HepG2 (cell line): ENCODE measurements around the gene GRK4. TPM values are rescaled to one million over a fixed set of nuclear protein-coding genes. Genes with fewer than 3 reads are reported as not detected.

Experiments
- ATAC-seq: fragments of 200-7000 bp; cut with Tn5 transposase; 3 replicates; pipeline ENCODE4 v1.9.1; 2020; ENCODE audit warnings: mild to moderate bottlenecking, moderate library complexity
- BruUV-seq: library from RNA; stranded (reverse); fragments of 400-500 nt; replicated peaks from 2 replicates; lab custom pipeline; 2021; lab: Mats Ljungman, UMichigan
- CTCF ChIA-PET: fragments of 300-600 bp; formaldehyde crosslinking; extraction: SDS; loops from one replicate; lab custom pipeline; 2021; ENCODE audit warnings: low total read pairs, inconsistent platforms, low intra/inter-chr PET ratio; lab: Yijun Ruan, JAX
- POLR2A ChIA-PET: fragments of 350-600 bp; sonication (Branson Sonifier 250); formaldehyde crosslinking; loops from one replicate; lab custom pipeline; 2020; ENCODE audit warnings: antibody characterized with exemption, inconsistent platforms; lab: Yijun Ruan, JAX
- DNase-seq: peaks from one replicate; pipeline ENCODE4 v3.0.0-alpha.2; 2015; ENCODE audit warnings: low spot score
- FAIRE-seq: peaks from 3 replicates; lab custom pipeline; 2011; peaks lifted over from hg19 to GRCh38; lab: Jason Lieb, UNC
- H2AFZ ChIP-seq: one replicate; pipeline ENCODE4 v1.6.1; 2011; ENCODE audit warnings: low read length, inconsistent platforms
- H3K27ac ChIP-seq: fragments of 300-600 bp; 3 replicates; pipeline ENCODE4 v1.8.0; 2011; ENCODE audit warnings: mixed run types, mild to moderate bottlenecking, mixed read lengths, low read length, inconsistent platforms; ENCODE audit not compliant: insufficient read depth; ENCODE audit errors: extremely low read length
- H3K27me3 ChIP-seq, 2 experiments: fragments of 200-600 bp in 1 of 2; 2 replicates in 1 of 2; 3 replicates in 1 of 2; pipeline versions ENCODE4 v1.6.0 to v1.8.0; 2011; ENCODE audit warnings: low read length in 2 of 2, mild to moderate bottlenecking in 2 of 2, moderate library complexity in 2 of 2, inconsistent platforms in 1 of 2; ENCODE audit not compliant: insufficient read depth in 2 of 2, control insufficient read depth in 1 of 2
- H3K36me3 ChIP-seq, 2 experiments: fragments of 200-600 bp in 1 of 2; replicated peaks in 1 of 2; 2 replicates in 1 of 2; 3 replicates in 1 of 2; pipeline versions ENCODE4 v1.5.1 to v1.8.0; 2011; ENCODE audit warnings: low read length in 2 of 2, inconsistent platforms in 1 of 2; ENCODE audit not compliant: insufficient read depth in 2 of 2, control insufficient read depth in 1 of 2
- H3K4me1 ChIP-seq: 2 replicates; pipeline ENCODE4 v1.5.1; 2012; ENCODE audit warnings: low read length, inconsistent platforms; ENCODE audit not compliant: insufficient read depth
- H3K4me2 ChIP-seq: 2 replicates; pipeline ENCODE4 v1.6.0; 2011; ENCODE audit warnings: low read depth, low read length, inconsistent platforms
- H3K4me3 ChIP-seq, 3 experiments: fragments of 200-600 bp in 1 of 3; sonication (generic), shearing (Covaris generic) in 1 of 3; replicated peaks in 1 of 3; 2 replicates each; pipeline ENCODE4 v1.5.1; 2011 to 2016; ENCODE audit warnings: low read length in 3 of 3, inconsistent platforms in 2 of 3, low read depth in 2 of 3, mild to moderate bottlenecking in 2 of 3, control low read depth in 1 of 3, mixed read lengths in 1 of 3; ENCODE audit not compliant: insufficient read depth in 1 of 3
- H3K79me2 ChIP-seq: one replicate; pipeline ENCODE4 v1.6.1; 2011; ENCODE audit warnings: low read length, inconsistent platforms; ENCODE audit not compliant: insufficient read depth
- H3K9ac ChIP-seq: 2 replicates; pipeline ENCODE4 v1.6.0; 2011; ENCODE audit warnings: mild to moderate bottlenecking, low read depth, low read length, inconsistent platforms; ENCODE audit not compliant: insufficient read depth
- H3K9me3 ChIP-seq: 2 replicates; pipeline ENCODE4 v1.5.1; 2012; ENCODE audit warnings: mild to moderate bottlenecking, low read length
- H4K20me1 ChIP-seq: 2 replicates; pipeline ENCODE4 v1.6.0; 2011; ENCODE audit warnings: inconsistent platforms, mild to moderate bottlenecking, low read length, moderate library complexity; ENCODE audit not compliant: insufficient read depth
- CENPX ChIP-seq: sonication (generic); formaldehyde crosslinking; IDR thresholded peaks from 2 replicates; pipeline ENCODE4 v1.9.0; 2021; ENCODE audit warnings: mild to moderate bottlenecking, missing genetic modification reagents, moderate library complexity
- ELF3 ChIP-seq: IDR thresholded peaks from 2 replicates; pipeline ENCODE4 v1.6.1; 2016; ENCODE audit warnings: missing genetic modification reagents, missing compliant biosample characterization
- HCFC1 ChIP-seq: fragments of 150-350 bp; IDR thresholded peaks from 2 replicates; pipeline ENCODE4 v1.6.1; 2014; ENCODE audit warnings: low read depth, low read length
- HNRNPH1 ChIP-seq: fragments of 200-400 bp; formaldehyde crosslinking; optimal IDR thresholded peaks from 2 replicates; pipeline ENCODE3; 2017; ENCODE audit warnings: mild to moderate bottlenecking, low read depth, low read length
- RFXAP ChIP-seq: sonication (generic); formaldehyde crosslinking; IDR thresholded peaks from 2 replicates; pipeline ENCODE4 v1.4.0; 2020; ENCODE audit warnings: missing genetic modification reagents, borderline replicate concordance
- SAFB2 ChIP-seq: sonication (generic); formaldehyde crosslinking; IDR thresholded peaks from 2 replicates; pipeline ENCODE4 v1.5.1; 2020; ENCODE audit warnings: missing genetic modification reagents, low read depth, mild to moderate bottlenecking, borderline replicate concordance
- SMC3 ChIP-seq: IDR thresholded peaks from 2 replicates; pipeline ENCODE4 v1.6.1; 2011; ENCODE audit warnings: low read length, improper control_type of control experiment
- SNAPC2 ChIP-seq: sonication (generic); formaldehyde crosslinking; IDR thresholded peaks from 2 replicates; pipeline ENCODE4 v1.8.1; 2022; ENCODE audit warnings: mild to moderate bottlenecking, missing genetic modification reagents
- SRSF1 ChIP-seq: fragments of 200-400 bp; formaldehyde crosslinking; optimal IDR thresholded peaks from 2 replicates; pipeline ENCODE3; 2017; ENCODE audit warnings: mild to moderate bottlenecking, low read depth, low read length, moderate library complexity
- TGIF2 ChIP-seq: IDR thresholded peaks from 2 replicates; pipeline ENCODE4 v1.6.1; 2016; ENCODE audit warnings: control low read depth, missing compliant biosample characterization
- ZEB1 ChIP-seq: IDR thresholded peaks from 2 replicates; pipeline ENCODE4 v1.6.1; 2012; ENCODE audit warnings: mild to moderate bottlenecking, low read depth, inconsistent platforms; ENCODE audit not compliant: insufficient replicate concordance
- ZKSCAN1 ChIP-seq: fragments of 150-350 bp; IDR thresholded peaks from 2 replicates; pipeline ENCODE4 v1.6.1; 2014; ENCODE audit warnings: low read length
- ZNF224 ChIP-seq: sonication (generic); formaldehyde crosslinking; IDR thresholded peaks from 2 replicates; pipeline ENCODE4 v1.5.0; 2020; ENCODE audit warnings: mild to moderate bottlenecking, missing genetic modification reagents
- ZNF570 ChIP-seq: sonication (generic); formaldehyde crosslinking; IDR thresholded peaks from 2 replicates; pipeline ENCODE4 v1.4.0; 2020; ENCODE audit warnings: mild to moderate bottlenecking, missing genetic modification reagents, borderline replicate concordance
- ZNF7 ChIP-seq: IDR thresholded peaks from 2 replicates; pipeline ENCODE4 v1.6.1; 2016; ENCODE audit warnings: missing biosample characterization, missing genetic modification reagents
- ZNF790 ChIP-seq: sonication (generic); formaldehyde crosslinking; IDR thresholded peaks from 2 replicates; pipeline ENCODE4 v1.8.0; 2022; ENCODE audit warnings: missing genetic modification reagents, mild to moderate bottlenecking, borderline replicate concordance
- ZNF792 ChIP-seq: IDR thresholded peaks from 2 replicates; pipeline ENCODE4 v1.6.1; 2016
- WGBS: methylation state at CpG from one replicate; pipeline ENCODE4 v1.1.6; 2017; ENCODE audit warnings: low lambda C conversion rate; 5-methylcytosine and 5-hydroxymethylcytosine counted together
- in situ Hi-C: cut with HindIII; loops from 2 replicates; pipeline ENCODE4 v1.10.0; 2017; ENCODE audit warnings: low pct_unique_long_range_greater_than_20kb; ENCODE audit not compliant: extremely low pct_ligation_motif_present
- intact Hi-C: fragments of 100-400 bp; cut with micrococcal nuclease; formaldehyde crosslinking; loops from one replicate; pipeline ENCODE4 v1.10.0; 2022; ENCODE audit not compliant: unreplicated experiment
- polyA plus RNA-seq, 8 experiments: library from polyadenylated mRNA; depleted of rRNA in 3 of 8; stranded (reverse) in 7 of 8; unstranded in 1 of 8; fragments of >200 nt; fragmentation: Illumina TruSeq in 4 of 8; extraction: Trizol in 4 of 8; gene quantifications; 2 replicates each; pipeline versions ENCODE4 v1.2.1 to v1.2.3, GENCODE V29; 2011 to 2016; ENCODE audit warnings: low read depth in 4 of 8, missing spikeins in 1 of 8, mixed read lengths in 1 of 8; ENCODE audit not compliant: insufficient read depth in 1 of 8
- total RNA-seq, 5 experiments: library from RNA; depleted of rRNA; stranded (reverse); fragments of >200 nt; fragmentation: Illumina TruSeq; extraction: Trizol; gene quantifications; 2 replicates each; pipeline ENCODE4 v1.2.3, GENCODE V29; 2016; ENCODE audit warnings: low read depth in 1 of 5
- TF ChIP-seq, protein P1 (sequence below): sonication (generic); formaldehyde crosslinking; IDR thresholded peaks from 2 replicates; pipeline ENCODE4 v1.4.0; 2020; ENCODE audit warnings: missing genetic modification reagents, mild to moderate bottlenecking, borderline replicate concordance
- TF ChIP-seq, protein P2 (sequence below): sonication (generic); formaldehyde crosslinking; IDR thresholded peaks from one replicate; pipeline ENCODE4 v1.5.1; 2020; ENCODE audit warnings: mild to moderate bottlenecking, missing genetic modification reagents; ENCODE audit errors: not compliant biosample characterization

Gene GRK4
- total and polyA plus RNA-seq, 2 of the 13 experiments (the other 11 are each of a cell fraction or from before 2014, with no cell fraction given) = 1.8 to 2.0 TPM

DNA sequence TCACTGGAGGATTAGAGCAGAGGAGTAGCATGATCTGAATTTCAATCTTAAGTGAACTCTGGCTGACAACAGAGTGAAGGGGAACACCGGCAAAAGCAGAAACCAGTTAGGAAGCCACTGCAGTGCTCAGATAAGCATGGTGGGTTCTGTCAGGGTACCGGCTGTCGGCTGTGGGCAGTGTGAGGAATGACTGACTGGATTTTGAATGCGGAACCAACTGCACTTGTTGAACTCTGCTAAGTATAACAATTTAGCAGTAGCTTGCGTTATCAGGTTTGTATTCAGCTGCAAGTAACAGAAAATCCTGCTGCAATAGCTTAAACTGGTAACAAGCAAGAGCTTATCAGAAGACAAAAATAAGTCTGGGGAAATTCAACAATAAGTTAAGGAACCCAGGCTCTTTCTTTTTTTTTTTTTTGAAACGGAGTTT is 116.3 kb downstream of the GRK4 start:
- ChIA-PET CTCF (no interaction called here), POLR2A (no interaction called here)
- Histone ChIP-seq H3K4me2 (no peak overlapping the region), H2AFZ (no peak overlapping the region), H3K9me3 (no peaks in the 10 kb centered on the region), H3K27ac (no peak overlapping the region), H3K4me3 (no peak overlapping the region), H3K27me3 (no peaks in the 10 kb centered on the region; a peak in 1 of 5 replicates), H3K36me3 (peaks cover 2 to 3% of the 10 kb centered on the region in 2 experiments; a peak in 2 of 5 replicates), H3K4me1 (peaks cover 33% of the 10 kb centered on the region), H4K20me1 (peaks cover 14% of the 10 kb centered on the region), H3K79me2 (peaks cover 83% of the 10 kb centered on the region), H3K9ac (no peak overlapping the region)
- DNase-seq (no peak), FAIRE-seq (no peak), ATAC-seq (no peak)
- intact Hi-C loops = loop anchor here (1.0 kb wide), 1 partner anchor 27 kb away; no protein-coding TSS in a partner anchor
- BruUV-seq = no TSS peak
- in situ Hi-C loops = no loop called here
- no peak for TF ChIP-seq ELF3 (CRISPR knock-in tag)
- TF ChIP-seq ZKSCAN1 = no peak
- TF ChIP-seq RFXAP (CRISPR knock-in tag) = no peak
- TF ChIP-seq CENPX (CRISPR knock-in tag) = no peak
- no peak for TF ChIP-seq ZNF224 (CRISPR knock-in tag)
- no peak for TF ChIP-seq ZEB1
- TF ChIP-seq, protein P1, sequence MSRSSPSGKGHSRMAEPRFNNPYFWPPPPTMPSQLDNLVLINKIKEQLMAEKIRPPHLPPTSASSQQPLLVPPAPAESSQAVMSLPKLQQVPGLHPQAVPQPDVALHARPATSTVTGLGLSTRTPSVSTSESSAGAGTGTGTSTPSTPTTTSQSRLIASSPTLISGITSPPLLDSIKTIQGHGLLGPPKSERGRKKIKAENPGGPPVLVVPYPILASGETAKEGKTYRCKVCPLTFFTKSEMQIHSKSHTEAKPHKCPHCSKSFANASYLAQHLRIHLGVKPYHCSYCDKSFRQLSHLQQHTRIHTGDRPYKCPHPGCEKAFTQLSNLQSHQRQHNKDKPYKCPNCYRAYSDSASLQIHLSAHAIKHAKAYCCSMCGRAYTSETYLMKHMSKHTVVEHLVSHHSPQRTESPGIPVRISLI (CRISPR knock-in tag) = no peak
- no peak for TF ChIP-seq ZNF792
- TF ChIP-seq HCFC1 = no peak
- no peak for TF ChIP-seq SMC3
- no peak for TF ChIP-seq TGIF2 (CRISPR knock-in tag)
- TF ChIP-seq SAFB2 = no peak
- no peak for TF ChIP-seq ZNF790 (CRISPR knock-in tag)
- no peak for TF ChIP-seq HNRNPH1
- no peak for TF ChIP-seq ZNF570
- no peak for TF ChIP-seq SRSF1
- TF ChIP-seq, protein P2, sequence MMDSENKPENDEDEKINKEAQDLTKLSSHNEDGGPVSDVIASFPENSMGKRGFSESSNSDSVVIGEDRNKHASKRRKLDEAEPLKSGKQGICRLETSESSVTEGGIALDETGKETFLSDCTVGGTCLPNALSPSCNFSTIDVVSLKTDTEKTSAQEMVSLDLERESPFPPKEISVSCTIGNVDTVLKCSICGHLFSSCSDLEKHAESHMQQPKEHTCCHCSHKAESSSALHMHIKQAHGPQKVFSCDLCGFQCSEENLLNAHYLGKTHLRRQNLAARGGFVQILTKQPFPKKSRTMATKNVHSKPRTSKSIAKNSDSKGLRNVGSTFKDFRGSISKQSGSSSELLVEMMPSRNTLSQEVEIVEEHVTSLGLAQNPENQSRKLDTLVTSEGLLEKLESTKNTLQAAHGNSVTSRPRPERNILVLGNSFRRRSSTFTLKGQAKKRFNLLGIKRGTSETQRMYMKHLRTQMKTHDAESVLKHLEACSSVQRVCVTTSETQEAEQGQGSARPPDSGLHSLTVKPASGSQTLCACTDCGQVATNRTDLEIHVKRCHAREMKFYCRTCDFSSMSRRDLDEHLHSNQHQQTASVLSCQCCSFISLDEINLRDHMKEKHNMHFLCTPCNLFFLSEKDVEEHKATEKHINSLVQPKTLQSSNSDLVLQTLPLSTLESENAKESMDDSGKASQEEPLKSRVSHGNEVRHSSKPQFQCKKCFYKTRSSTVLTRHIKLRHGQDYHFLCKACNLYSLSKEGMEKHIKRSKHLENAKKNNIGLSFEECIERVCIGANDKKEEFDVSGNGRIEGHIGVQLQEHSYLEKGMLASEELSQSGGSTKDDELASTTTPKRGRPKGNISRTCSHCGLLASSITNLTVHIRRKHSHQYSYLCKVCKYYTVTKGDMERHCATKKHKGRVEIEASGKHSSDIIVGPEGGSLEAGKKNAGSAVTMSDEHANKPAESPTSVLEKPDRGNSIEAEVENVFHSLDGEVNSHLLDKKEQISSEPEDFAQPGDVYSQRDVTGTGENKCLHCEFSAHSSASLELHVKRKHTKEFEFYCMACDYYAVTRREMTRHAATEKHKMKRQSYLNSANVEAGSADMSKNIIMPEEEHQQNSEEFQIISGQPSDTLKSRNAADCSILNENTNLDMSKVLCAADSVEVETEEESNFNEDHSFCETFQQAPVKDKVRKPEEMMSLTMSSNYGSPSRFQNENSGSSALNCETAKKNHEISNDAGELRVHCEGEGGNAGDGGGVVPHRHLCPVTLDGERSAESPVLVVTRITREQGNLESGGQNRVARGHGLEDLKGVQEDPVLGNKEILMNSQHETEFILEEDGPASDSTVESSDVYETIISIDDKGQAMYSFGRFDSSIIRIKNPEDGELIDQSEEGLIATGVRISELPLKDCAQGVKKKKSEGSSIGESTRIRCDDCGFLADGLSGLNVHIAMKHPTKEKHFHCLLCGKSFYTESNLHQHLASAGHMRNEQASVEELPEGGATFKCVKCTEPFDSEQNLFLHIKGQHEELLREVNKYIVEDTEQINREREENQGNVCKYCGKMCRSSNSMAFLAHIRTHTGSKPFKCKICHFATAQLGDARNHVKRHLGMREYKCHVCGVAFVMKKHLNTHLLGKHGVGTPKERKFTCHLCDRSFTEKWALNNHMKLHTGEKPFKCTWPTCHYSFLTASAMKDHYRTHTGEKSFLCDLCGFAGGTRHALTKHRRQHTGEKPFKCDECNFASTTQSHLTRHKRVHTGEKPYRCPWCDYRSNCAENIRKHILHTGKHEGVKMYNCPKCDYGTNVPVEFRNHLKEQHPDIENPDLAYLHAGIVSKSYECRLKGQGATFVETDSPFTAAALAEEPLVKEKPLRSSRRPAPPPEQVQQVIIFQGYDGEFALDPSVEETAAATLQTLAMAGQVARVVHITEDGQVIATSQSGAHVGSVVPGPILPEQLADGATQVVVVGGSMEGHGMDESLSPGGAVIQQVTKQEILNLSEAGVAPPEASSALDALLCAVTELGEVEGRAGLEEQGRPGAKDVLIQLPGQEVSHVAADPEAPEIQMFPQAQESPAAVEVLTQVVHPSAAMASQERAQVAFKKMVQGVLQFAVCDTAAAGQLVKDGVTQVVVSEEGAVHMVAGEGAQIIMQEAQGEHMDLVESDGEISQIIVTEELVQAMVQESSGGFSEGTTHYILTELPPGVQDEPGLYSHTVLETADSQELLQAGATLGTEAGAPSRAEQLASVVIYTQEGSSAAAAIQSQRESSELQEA = no peak
- no peak for TF ChIP-seq ZNF7 (CRISPR knock-in tag)
- no peak for TF ChIP-seq SNAPC2 (CRISPR knock-in tag)
- 93% methylated on average over 6 of the region's 6 CpGs for WGBS
